WTC11 (cell line): Measurements from ENCODE around the gene FBRSL1. TPM values are rescaled to one million over a fixed set of nuclear protein-coding genes. Genes with fewer than 3 reads are reported as not detected.

Source experiments
- ATAC-seq: fragments of 200-7000 bp; cut with Tn5 transposase; 2 replicates; pipeline ENCODE4 v1.10.0; 2021; ENCODE audit warnings: mild to moderate bottlenecking, moderate library complexity
- CTCF ChIA-PET: fragments of 300-600 bp; sonication (Branson Sonifier 250); formaldehyde crosslinking; loops from one replicate; lab custom pipeline; 2021; ENCODE audit warnings: antibody characterized with exemption; lab: Charles Lee
- POLR2A ChIA-PET: fragments of 350-600 bp; sonication (Branson Sonifier 250); formaldehyde crosslinking; loops from one replicate; lab custom pipeline; 2021; ENCODE audit warnings: antibody characterized with exemption; lab: Charles Lee
- DNase-seq: peaks from one replicate; pipeline ENCODE4 v3.0.0; 2021; ENCODE audit warnings: low spot score
- H3K27ac Mint-ChIP-seq: 2 replicates; pipeline ENCODE4 v1.8.0; 2021; ENCODE audit warnings: mixed read lengths
- H3K27me3 Mint-ChIP-seq: 2 replicates; pipeline ENCODE4 v1.8.0; 2021; ENCODE audit warnings: low read depth, mild to moderate bottlenecking, moderate library complexity, mixed read lengths
- H3K36me3 Mint-ChIP-seq: 2 replicates; pipeline ENCODE4 v1.8.0; 2021; ENCODE audit warnings: mixed read lengths
- H3K4me1 Mint-ChIP-seq: 2 replicates; pipeline ENCODE4 v1.8.0; 2022; ENCODE audit warnings: mixed read lengths
- H3K4me3 Mint-ChIP-seq: 2 replicates; pipeline ENCODE4 v1.8.0; 2021; ENCODE audit warnings: mild to moderate bottlenecking, moderate library complexity, mixed read lengths
- H3K9me3 Mint-ChIP-seq: 2 replicates; pipeline ENCODE4 v1.8.0; 2021; ENCODE audit warnings: mixed read lengths
- CREB1 ChIP-seq: sonication (generic); formaldehyde crosslinking; IDR thresholded peaks from 2 replicates; pipeline ENCODE4 v1.8.0; 2023; ENCODE audit warnings: mild to moderate bottlenecking, missing genetic modification reagents
- CREM ChIP-seq: sonication (generic); formaldehyde crosslinking; IDR thresholded peaks from 2 replicates; pipeline ENCODE4 v1.8.1; 2022; ENCODE audit warnings: mild to moderate bottlenecking, missing genetic modification reagents, moderate library complexity
- ESRRA ChIP-seq: sonication (generic); formaldehyde crosslinking; IDR thresholded peaks from 2 replicates; pipeline ENCODE4 v1.8.1; 2022; ENCODE audit warnings: mild to moderate bottlenecking, missing genetic modification reagents, borderline replicate concordance
- GTF2I ChIP-seq: fragments of 250-450 bp; sonication (Bioruptor Pico); conservative IDR thresholded peaks from 2 replicates; pipeline ENCODE4 v1.4.0; 2021; ENCODE audit warnings: mild to moderate bottlenecking
- MYBL2 ChIP-seq: sonication (generic); formaldehyde crosslinking; IDR thresholded peaks from 2 replicates; pipeline ENCODE4 v1.8.1; 2023; ENCODE audit warnings: mild to moderate bottlenecking, moderate library complexity, missing genetic modification reagents
- NFYB ChIP-seq: sonication (generic); formaldehyde crosslinking; conservative IDR thresholded peaks from 2 replicates; pipeline ENCODE4 v1.8.0; 2022; ENCODE audit warnings: low read depth, missing genetic modification reagents
- NR1H2 ChIP-seq: sonication (generic); formaldehyde crosslinking; IDR thresholded peaks from 2 replicates; pipeline ENCODE4 v1.9.0; 2021; ENCODE audit warnings: mild to moderate bottlenecking, moderate library complexity, missing genetic modification reagents
- NR2C2 ChIP-seq: sonication (generic); formaldehyde crosslinking; IDR thresholded peaks from 2 replicates; pipeline ENCODE4 v1.8.0; 2022; ENCODE audit warnings: mild to moderate bottlenecking, missing genetic modification reagents
- TEAD1 ChIP-seq: sonication (generic); formaldehyde crosslinking; IDR thresholded peaks from 2 replicates; pipeline ENCODE4 v1.8.0; 2022; ENCODE audit warnings: mild to moderate bottlenecking, missing genetic modification reagents
- TP53 ChIP-seq: sonication (generic); formaldehyde crosslinking; IDR thresholded peaks from 2 replicates; pipeline ENCODE4 v1.8.1; 2023; ENCODE audit warnings: mild to moderate bottlenecking, missing genetic modification reagents
- ZNF219 ChIP-seq: sonication (generic); formaldehyde crosslinking; IDR thresholded peaks from 2 replicates; pipeline ENCODE4 v1.8.0; 2023; ENCODE audit warnings: missing genetic modification reagents, mild to moderate bottlenecking, borderline replicate concordance
- ZNF263 ChIP-seq: sonication (generic); formaldehyde crosslinking; IDR thresholded peaks from 2 replicates; pipeline ENCODE4 v1.8.1; 2022; ENCODE audit warnings: low read depth, mild to moderate bottlenecking, moderate library complexity, missing genetic modification reagents
- ZNF416 ChIP-seq: fragments of 250-450 bp; sonication (Bioruptor Pico); IDR thresholded peaks from 2 replicates; pipeline ENCODE4 v1.9.0; 2021; ENCODE audit warnings: mild to moderate bottlenecking, inconsistent platforms
- ZNF423 ChIP-seq: fragments of 250-450 bp; sonication (Bioruptor Pico); IDR thresholded peaks from 2 replicates; pipeline ENCODE4 v2.1.2; 2022; ENCODE audit warnings: mild to moderate bottlenecking, moderate library complexity
- total RNA-seq: library from RNA; stranded (reverse); gene quantifications from 3 replicates; pipeline ENCODE4 v1.2.3, GENCODE V29; 2021
- TF ChIP-seq, protein P1 (sequence below): sonication (generic); formaldehyde crosslinking; IDR thresholded peaks from 2 replicates; pipeline ENCODE4 v1.8.1; 2023; ENCODE audit warnings: mild to moderate bottlenecking, moderate library complexity, missing genetic modification reagents
- TF ChIP-seq, protein P2 (sequence below): sonication (generic); formaldehyde crosslinking; IDR thresholded peaks from 2 replicates; pipeline ENCODE4 v1.8.0; 2022; ENCODE audit warnings: mild to moderate bottlenecking, missing genetic modification reagents
- TF ChIP-seq, protein P3 (sequence below): sonication (generic); formaldehyde crosslinking; IDR thresholded peaks from 2 replicates; pipeline ENCODE4 v1.8.1; 2023; ENCODE audit warnings: mild to moderate bottlenecking, missing genetic modification reagents, moderate library complexity
- TF ChIP-seq, protein P4 (sequence below): fragments of 250-450 bp; sonication (Bioruptor Pico); IDR thresholded peaks from 2 replicates; pipeline ENCODE4 v1.9.0; 2021; ENCODE audit warnings: mild to moderate bottlenecking
- TF ChIP-seq, protein P5 (sequence below): sonication (generic); formaldehyde crosslinking; IDR thresholded peaks from 2 replicates; pipeline ENCODE4 v1.8.1; 2022; ENCODE audit warnings: low read depth, missing genetic modification reagents, borderline replicate concordance
- TF ChIP-seq, protein P6 (sequence below): sonication (generic); formaldehyde crosslinking; IDR thresholded peaks from 2 replicates; pipeline ENCODE4 v1.8.0; 2023; ENCODE audit warnings: missing genetic modification reagents, mild to moderate bottlenecking, borderline replicate concordance
- TF ChIP-seq, protein P7 (sequence below): sonication (generic); formaldehyde crosslinking; IDR thresholded peaks from 2 replicates; pipeline ENCODE4 v1.8.1; 2023; ENCODE audit warnings: mild to moderate bottlenecking, missing genetic modification reagents, borderline replicate concordance
- TF ChIP-seq, protein P8 (sequence below): sonication (generic); formaldehyde crosslinking; IDR thresholded peaks from 2 replicates; pipeline ENCODE4 v1.8.0; 2022; ENCODE audit warnings: mild to moderate bottlenecking, missing genetic modification reagents

Gene FBRSL1
- total RNA-seq, 1 experiment from 2014 or later: 129 TPM

DNA sequence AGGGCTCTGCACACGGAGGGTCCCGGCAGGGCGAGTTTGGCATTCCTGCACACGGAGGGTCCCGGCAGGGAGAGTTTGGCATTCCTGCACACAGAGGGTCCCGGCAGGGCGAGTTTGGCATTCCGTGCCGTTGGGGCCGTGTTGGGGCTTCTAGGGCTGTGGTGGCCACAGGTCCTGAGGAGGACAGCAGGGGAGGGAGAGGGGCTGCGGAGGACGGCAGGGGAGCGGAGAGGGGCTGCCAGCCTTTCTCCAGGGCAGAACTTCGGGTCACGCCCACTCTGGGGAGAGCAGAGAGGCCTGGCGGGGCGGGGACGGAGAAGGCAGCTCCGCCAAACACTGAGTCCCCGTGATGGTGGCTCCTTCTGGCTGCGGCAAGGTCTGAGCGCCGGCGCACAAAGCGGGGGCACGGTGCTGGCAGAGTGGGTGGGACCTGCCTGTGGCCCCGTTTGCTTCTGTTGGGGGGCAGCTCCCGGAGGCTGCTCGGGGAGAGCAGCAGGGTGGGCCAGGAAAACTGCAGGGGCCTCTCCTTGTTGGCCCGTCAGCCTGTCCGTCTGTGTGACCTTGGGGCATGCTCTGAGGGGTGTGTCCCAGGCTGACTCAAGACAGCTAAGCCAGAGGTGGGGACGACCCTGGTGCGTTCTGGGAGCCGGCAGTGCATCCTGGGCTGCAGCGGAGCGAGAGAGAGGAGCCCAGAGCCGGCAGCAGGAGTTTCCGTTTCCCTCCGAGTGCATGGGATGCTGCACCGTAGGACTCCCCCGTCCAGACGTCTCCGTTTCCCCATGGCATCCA is 60.3 kb downstream of the FBRSL1 start:
- no peak overlapping the region for H3K27ac Mint-ChIP-seq
- ATAC-seq (peak; percentile 80), DNase-seq (peak; percentile 66)
- peaks cover 76% of the 10 kb centered on the region for H3K27me3 Mint-ChIP-seq
- ChIA-PET POLR2A (interaction anchor here (0.6 to 1.4 kb wide), 3 partner anchors 9 to 135 kb away, joined by 3 to 5 read pairs (median 4); no protein-coding TSS in a partner anchor), CTCF (interaction anchor here (0.6 to 2.1 kb wide), 7 partner anchors 11 to 136 kb away, joined by 3 to 16 read pairs (median 6); no protein-coding TSS in a partner anchor)
- H3K4me1 Mint-ChIP-seq: peaks cover 3% of the 10 kb centered on the region; the same call in 1 of the 2 replicates
- H3K4me3 Mint-ChIP-seq: peak overlapping the region; percentile 59
- H3K36me3 Mint-ChIP-seq: no peaks in the 10 kb centered on the region
- H3K9me3 Mint-ChIP-seq: no peaks in the 10 kb centered on the region
- TF ChIP-seq, protein P1, sequence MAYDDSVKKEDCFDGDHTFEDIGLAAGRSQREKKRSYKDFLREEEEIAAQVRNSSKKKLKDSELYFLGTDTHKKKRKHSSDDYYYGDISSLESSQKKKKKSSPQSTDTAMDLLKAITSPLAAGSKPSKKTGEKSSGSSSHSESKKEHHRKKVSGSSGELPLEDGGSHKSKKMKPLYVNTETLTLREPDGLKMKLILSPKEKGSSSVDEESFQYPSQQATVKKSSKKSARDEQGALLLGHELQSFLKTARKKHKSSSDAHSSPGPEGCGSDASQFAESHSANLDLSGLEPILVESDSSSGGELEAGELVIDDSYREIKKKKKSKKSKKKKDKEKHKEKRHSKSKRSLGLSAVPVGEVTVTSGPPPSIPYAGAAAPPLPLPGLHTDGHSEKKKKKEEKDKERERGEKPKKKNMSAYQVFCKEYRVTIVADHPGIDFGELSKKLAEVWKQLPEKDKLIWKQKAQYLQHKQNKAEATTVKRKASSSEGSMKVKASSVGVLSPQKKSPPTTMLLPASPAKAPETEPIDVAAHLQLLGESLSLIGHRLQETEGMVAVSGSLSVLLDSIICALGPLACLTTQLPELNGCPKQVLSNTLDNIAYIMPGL: no peak
- no peak for TF ChIP-seq MYBL2 (CRISPR knock-in tag)
- TF ChIP-seq, protein P2, sequence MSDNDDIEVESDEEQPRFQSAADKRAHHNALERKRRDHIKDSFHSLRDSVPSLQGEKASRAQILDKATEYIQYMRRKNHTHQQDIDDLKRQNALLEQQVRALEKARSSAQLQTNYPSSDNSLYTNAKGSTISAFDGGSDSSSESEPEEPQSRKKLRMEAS (CRISPR knock-in tag): peak; percentile 18; the same call in 1 of the 2 replicates
- TF ChIP-seq, protein P3, sequence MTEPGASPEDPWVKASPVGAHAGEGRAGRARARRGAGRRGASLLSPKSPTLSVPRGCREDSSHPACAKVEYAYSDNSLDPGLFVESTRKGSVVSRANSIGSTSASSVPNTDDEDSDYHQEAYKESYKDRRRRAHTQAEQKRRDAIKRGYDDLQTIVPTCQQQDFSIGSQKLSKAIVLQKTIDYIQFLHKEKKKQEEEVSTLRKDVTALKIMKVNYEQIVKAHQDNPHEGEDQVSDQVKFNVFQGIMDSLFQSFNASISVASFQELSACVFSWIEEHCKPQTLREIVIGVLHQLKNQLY (CRISPR knock-in tag): no peak
- TF ChIP-seq NFYB (CRISPR knock-in tag): peak; percentile 45; the same call in 1 of the 2 replicates
- no peak for TF ChIP-seq ZNF263 (CRISPR knock-in tag)
- TF ChIP-seq, protein P4, sequence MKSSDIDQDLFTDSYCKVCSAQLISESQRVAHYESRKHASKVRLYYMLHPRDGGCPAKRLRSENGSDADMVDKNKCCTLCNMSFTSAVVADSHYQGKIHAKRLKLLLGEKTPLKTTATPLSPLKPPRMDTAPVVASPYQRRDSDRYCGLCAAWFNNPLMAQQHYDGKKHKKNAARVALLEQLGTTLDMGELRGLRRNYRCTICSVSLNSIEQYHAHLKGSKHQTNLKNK (CRISPR knock-in tag): no peak
- no peak for TF ChIP-seq TP53 (CRISPR knock-in tag)
- no peak for TF ChIP-seq CREB1
- TF ChIP-seq NR1H2: no peak
- no peak for TF ChIP-seq ZNF416 (CRISPR knock-in tag)
- no peak for TF ChIP-seq GTF2I (CRISPR knock-in tag)
- 0 out of 2 replicates have a peak, but pooled peaks have one; percentile 42 for TF ChIP-seq ZNF219
- TF ChIP-seq, protein P5, sequence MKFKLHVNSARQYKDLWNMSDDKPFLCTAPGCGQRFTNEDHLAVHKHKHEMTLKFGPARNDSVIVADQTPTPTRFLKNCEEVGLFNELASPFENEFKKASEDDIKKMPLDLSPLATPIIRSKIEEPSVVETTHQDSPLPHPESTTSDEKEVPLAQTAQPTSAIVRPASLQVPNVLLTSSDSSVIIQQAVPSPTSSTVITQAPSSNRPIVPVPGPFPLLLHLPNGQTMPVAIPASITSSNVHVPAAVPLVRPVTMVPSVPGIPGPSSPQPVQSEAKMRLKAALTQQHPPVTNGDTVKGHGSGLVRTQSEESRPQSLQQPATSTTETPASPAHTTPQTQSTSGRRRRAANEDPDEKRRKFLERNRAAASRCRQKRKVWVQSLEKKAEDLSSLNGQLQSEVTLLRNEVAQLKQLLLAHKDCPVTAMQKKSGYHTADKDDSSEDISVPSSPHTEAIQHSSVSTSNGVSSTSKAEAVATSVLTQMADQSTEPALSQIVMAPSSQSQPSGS (CRISPR knock-in tag): no peak
- TF ChIP-seq, protein P6, sequence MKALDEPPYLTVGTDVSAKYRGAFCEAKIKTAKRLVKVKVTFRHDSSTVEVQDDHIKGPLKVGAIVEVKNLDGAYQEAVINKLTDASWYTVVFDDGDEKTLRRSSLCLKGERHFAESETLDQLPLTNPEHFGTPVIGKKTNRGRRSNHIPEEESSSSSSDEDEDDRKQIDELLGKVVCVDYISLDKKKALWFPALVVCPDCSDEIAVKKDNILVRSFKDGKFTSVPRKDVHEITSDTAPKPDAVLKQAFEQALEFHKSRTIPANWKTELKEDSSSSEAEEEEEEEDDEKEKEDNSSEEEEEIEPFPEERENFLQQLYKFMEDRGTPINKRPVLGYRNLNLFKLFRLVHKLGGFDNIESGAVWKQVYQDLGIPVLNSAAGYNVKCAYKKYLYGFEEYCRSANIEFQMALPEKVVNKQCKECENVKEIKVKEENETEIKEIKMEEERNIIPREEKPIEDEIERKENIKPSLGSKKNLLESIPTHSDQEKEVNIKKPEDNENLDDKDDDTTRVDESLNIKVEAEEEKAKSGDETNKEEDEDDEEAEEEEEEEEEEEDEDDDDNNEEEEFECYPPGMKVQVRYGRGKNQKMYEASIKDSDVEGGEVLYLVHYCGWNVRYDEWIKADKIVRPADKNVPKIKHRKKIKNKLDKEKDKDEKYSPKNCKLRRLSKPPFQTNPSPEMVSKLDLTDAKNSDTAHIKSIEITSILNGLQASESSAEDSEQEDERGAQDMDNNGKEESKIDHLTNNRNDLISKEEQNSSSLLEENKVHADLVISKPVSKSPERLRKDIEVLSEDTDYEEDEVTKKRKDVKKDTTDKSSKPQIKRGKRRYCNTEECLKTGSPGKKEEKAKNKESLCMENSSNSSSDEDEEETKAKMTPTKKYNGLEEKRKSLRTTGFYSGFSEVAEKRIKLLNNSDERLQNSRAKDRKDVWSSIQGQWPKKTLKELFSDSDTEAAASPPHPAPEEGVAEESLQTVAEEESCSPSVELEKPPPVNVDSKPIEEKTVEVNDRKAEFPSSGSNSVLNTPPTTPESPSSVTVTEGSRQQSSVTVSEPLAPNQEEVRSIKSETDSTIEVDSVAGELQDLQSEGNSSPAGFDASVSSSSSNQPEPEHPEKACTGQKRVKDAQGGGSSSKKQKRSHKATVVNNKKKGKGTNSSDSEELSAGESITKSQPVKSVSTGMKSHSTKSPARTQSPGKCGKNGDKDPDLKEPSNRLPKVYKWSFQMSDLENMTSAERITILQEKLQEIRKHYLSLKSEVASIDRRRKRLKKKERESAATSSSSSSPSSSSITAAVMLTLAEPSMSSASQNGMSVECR: 0 out of 2 replicates have a peak, but pooled peaks have one; percentile 22
- TF ChIP-seq ESRRA (CRISPR knock-in tag): no peak; the same call in 1 of the 2 replicates
- no peak for TF ChIP-seq ZNF423 (CRISPR knock-in tag)
- no peak for TF ChIP-seq CREM (CRISPR knock-in tag)
- TF ChIP-seq, protein P7, sequence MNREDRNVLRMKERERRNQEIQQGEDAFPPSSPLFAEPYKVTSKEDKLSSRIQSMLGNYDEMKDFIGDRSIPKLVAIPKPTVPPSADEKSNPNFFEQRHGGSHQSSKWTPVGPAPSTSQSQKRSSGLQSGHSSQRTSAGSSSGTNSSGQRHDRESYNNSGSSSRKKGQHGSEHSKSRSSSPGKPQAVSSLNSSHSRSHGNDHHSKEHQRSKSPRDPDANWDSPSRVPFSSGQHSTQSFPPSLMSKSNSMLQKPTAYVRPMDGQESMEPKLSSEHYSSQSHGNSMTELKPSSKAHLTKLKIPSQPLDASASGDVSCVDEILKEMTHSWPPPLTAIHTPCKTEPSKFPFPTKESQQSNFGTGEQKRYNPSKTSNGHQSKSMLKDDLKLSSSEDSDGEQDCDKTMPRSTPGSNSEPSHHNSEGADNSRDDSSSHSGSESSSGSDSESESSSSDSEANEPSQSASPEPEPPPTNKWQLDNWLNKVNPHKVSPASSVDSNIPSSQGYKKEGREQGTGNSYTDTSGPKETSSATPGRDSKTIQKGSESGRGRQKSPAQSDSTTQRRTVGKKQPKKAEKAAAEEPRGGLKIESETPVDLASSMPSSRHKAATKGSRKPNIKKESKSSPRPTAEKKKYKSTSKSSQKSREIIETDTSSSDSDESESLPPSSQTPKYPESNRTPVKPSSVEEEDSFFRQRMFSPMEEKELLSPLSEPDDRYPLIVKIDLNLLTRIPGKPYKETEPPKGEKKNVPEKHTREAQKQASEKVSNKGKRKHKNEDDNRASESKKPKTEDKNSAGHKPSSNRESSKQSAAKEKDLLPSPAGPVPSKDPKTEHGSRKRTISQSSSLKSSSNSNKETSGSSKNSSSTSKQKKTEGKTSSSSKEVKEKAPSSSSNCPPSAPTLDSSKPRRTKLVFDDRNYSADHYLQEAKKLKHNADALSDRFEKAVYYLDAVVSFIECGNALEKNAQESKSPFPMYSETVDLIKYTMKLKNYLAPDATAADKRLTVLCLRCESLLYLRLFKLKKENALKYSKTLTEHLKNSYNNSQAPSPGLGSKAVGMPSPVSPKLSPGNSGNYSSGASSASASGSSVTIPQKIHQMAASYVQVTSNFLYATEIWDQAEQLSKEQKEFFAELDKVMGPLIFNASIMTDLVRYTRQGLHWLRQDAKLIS (CRISPR knock-in tag): no peak
- 0 out of 2 replicates have a peak, but pooled peaks have one; percentile 47 for TF ChIP-seq TEAD1 (CRISPR knock-in tag)
- TF ChIP-seq, protein P8, sequence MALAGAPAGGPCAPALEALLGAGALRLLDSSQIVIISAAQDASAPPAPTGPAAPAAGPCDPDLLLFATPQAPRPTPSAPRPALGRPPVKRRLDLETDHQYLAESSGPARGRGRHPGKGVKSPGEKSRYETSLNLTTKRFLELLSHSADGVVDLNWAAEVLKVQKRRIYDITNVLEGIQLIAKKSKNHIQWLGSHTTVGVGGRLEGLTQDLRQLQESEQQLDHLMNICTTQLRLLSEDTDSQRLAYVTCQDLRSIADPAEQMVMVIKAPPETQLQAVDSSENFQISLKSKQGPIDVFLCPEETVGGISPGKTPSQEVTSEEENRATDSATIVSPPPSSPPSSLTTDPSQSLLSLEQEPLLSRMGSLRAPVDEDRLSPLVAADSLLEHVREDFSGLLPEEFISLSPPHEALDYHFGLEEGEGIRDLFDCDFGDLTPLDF (CRISPR knock-in tag): no peak
- no peak for TF ChIP-seq NR2C2 (CRISPR knock-in tag)
